DMS79 treated with DMSO at 0.1 percent for 48 hours (cell line): ENCODE results near the gene LEKR1.
"Not testable (repeated sequence)": the region's sequence is repeated elsewhere in the genome, so short reads cannot be mapped to it uniquely, and the experiment has no call there.

Experiments
- DNase-seq: peaks from one replicate; lab custom pipeline; 2025; lab: John Stamatoyannopoulos, UW

LEKR1 gene

GRCh38 chr3:156902916-156903315, 76.8 kb downstream of the LEKR1 start:
- no peak for DNase-seq

GRCh38 chr3:156906275-156906674, 80.1 kb downstream of the LEKR1 start:
- DNase-seq: no peak

GRCh38 chr3:156908398-156908797, 82.2 kb downstream of the LEKR1 start:
- no peak for DNase-seq

DNA sequence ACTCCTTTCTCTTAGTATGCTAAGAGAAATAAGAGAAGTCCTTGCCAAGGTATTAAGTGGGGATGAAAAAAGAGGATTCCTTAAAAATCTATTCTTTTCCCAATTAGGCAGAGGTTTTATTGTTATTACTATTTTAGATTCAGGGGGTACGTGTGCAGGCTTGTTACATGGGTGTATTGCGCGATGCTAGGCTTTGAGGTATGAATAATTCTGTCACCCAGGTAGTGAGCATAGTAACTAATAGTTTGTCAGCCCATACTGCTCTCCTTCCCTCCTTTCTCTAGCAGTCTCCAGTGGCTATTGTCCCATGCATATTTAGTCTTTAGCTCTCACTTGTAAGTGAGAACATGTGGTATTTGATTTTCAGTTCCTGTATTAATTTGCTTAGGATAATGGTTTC, 83.9 kb downstream of the LEKR1 start:
- DNase-seq: no peak

DNA sequence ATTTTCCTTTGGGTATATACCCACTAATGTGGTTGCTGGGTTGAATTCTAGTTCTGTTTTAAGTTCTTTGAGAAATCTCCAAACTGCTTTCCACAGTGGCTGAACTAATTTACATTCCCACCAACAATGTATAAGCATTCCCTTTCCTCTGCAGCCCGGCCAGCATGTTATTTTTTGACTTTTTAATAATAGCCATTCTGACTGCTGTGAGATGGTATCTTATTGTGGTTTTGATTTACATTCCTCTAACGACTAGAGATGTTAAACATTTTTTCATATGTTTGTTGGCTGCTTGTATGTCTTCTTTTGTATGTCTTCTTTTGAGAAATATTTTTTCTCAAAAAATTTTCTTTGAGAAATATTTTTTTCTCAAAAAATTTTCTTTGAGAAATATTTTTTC, 84.7 kb downstream of the LEKR1 start:
- DNase-seq: not testable (repeated sequence)

GRCh38 chr3:156914300-156914699, 88.1 kb downstream of the LEKR1 start:
- DNase-seq: not testable (repeated sequence)

GRCh38 chr3:156915372-156915771, 89.2 kb downstream of the LEKR1 start:
- no peak for DNase-seq

DNA sequence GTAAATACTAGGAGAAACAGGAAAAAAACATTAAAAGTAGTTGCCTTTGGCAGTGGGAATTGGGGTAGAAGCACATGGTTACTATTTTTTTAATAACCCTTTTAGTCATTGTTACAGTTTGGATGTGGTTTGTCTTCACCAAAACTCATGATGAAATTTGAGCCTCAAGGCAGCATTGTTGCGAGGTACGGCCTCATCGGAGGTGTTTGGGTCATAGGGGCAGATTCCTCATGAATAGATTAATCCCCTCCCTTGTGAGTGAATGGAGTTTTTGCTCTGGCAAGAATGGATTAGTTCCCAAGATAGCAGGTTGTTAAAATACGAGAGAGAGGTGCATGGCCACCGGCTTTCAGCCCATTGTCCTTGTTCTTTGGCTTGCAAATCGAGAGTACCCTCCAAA, 92.6 kb downstream of the LEKR1 start:
- no peak for DNase-seq

- no peak for DNase-seq
These were observed 93.7 kb downstream of the LEKR1 start for GRCh38 chr3:156919818-156920217.

GRCh38 chr3:156920399-156920798, 94.2 kb downstream of the LEKR1 start:
- DNase-seq: no peak

DNA sequence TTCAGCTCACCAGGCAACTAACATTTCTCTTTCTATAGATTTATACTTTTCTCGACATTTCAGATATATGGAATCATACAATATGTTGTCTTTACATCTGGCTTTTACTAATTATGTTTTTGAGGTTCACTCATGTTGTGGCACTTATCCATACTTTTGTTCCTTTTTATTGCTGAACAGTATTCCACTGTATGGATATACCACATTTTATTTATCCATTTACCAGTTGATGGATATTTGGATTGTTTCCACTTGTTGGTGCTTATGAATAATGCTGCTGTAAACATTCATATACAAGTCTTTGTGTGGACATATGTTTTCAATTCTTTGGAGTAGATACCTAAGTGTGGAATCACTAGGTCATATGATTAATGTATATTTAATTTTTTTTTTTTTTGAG, 97.2 kb downstream of the LEKR1 start:
- no peak for DNase-seq

DNA sequence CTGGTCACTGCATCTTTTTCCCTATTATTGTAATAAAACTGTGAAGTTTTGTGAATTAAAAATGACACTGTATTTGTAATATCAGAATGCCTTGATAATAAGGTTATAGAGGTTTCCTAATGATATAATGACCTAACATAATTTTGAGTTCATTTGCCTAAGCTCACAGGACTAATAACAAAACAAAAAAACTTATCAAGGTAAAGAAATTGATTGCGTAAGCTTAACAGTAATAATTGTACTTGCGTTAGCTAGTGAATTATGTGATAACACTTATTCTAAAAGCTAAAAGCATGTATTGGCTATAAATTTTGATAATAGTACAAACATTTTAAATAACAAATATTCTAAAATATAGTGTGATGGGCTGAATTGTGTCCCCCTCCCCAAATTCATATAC, 112.6 kb downstream of the LEKR1 start:
- DNase-seq: no peak

GRCh38 chr3:156939315-156939714, 113.2 kb downstream of the LEKR1 start:
- DNase-seq: no peak

- DNase-seq: no peak
These were observed 115.2 kb downstream of the LEKR1 start for GRCh38 chr3:156941311-156941710.

DNA sequence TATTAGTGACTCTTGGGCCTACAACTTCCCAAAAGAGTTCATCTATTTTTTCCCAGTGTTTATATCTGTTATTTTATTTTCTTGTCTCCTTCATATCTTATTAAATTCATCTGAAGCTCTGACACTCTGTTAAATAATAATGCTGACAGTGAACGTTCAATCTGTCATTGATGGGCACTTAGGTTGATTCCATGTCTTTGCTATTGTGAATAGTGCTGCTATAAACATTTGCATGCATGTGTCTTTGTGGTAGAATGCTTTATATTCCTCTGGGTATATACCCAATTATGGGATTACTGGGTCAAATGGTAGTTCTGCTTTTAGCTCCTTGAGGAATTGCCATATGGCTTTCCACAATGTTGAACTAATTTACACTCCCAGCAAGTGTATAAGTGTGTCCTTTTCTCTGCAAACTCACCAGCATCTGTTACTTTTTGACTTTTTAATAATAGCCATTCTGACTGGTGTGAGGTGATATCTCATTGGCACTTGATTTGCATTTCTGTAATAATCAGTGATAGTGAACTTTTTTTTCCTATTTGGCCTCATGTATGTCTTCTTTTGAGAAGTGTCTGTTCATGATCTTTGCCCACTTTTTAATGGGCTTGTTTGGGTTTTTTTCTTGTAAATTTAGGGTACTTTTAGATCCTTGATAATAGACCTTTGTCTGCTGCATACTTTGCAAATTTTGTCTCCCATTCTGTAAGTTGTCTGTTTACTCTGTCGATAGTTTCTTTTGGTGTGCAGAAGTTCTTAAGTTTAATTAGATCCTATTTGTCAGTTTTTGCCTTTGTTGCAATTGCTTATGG, 122.5 kb downstream of the LEKR1 start:
- no peak for DNase-seq

DNA sequence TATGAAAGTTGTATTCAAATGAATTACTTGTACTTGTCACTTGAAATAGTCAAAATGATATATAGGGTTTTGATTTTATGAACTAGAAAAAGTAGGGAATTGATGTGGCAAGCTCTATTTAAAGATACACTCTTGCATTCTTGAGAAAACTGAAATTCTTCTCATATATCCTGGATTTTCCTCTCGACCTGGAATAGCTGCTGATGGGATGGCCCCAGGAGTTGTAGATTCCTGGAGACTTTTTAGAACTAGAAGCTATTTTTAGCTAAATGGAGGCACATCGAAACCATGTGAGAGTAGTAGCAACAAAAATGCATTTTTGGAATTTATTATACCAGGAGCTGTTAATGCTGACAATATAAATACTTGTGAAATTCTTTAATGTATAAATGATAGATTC, 125.9 kb downstream of the LEKR1 start:
- DNase-seq: no peak

DNA sequence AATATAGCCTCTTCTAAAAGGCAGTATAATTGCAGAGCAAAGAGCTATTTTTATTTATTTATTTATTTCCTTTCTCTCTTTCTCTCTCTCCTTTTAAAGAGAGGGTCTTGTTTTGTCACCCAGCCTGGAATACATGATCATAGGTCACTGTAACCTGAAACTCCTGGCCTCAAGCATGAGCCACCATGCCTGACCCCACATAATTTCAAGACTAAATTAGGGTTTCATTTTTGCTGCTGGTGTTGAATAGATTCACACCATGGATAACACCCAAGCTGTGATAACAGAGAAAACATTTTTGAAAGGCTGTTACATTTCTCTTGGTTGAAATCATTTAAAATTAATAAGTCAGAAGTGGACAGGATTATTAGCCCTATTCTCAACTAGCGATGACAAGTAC, 131.6 kb downstream of the LEKR1 start:
- no peak for DNase-seq

DNA sequence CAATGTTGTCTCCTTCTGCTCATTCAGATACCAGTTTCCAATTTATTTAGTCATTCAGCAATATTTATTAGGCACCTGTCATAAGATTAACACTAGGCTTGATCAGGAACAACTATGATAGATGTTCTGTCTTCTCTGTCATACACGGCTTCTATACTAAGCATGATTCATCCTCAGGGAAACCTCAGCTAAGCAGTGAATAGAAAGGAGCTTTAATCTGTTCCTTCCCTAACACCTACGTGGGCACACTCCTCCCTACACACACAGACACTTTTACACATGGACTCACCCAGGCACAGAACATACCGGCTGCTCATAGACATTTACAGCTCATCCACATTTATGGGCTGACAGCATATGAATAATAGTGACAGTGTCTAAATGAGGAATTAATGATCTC, 136.9 kb downstream of the LEKR1 start:
- DNase-seq: no peak

GRCh38 chr3:156964577-156964976, 138.4 kb downstream of the LEKR1 start:
- no peak for DNase-seq

- DNase-seq: not testable (repeated sequence)
These were observed 140.2 kb downstream of the LEKR1 start for GRCh38 chr3:156966349-156966748.

DNA sequence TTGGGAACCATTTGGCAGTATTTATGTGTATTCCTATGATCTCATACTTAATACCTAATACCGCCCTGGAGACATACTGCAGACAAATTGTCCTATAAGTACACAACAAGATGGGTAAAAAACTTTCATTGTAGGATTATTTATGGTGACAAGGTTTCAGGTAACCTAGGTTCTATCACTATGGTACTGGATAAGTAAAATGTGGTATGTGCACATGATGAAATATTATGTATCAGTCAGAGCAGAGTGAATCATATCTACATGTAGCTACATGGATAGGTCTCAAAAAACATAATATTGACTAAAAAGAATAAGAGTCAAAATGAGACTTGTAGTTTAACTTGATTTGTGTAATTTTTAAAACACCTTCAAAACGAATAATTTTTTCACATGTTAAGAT, 147.8 kb downstream of the LEKR1 start:
- no peak for DNase-seq

GRCh38 chr3:156974931-156975330, 148.8 kb downstream of the LEKR1 start:
- no peak for DNase-seq

DNA sequence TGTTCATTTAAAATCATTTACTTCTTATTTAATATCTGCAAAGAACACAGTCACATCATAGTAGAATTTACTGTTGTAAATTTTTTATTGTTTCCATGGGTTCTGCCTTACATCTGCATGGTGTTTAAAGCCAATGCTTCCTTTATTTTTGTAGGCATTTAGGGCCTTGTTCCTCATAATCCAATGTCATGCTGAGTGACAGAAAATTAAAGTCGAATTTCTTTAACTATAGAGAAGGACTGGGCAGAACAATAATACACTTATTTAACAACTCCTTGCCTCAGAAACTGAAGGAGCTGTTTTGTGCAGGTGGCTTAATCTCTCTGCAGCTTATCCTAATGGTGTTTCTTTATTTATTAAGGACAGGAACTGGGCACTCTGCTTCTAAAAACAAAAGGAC, 149.6 kb downstream of the LEKR1 start:
- no peak for DNase-seq

DNA sequence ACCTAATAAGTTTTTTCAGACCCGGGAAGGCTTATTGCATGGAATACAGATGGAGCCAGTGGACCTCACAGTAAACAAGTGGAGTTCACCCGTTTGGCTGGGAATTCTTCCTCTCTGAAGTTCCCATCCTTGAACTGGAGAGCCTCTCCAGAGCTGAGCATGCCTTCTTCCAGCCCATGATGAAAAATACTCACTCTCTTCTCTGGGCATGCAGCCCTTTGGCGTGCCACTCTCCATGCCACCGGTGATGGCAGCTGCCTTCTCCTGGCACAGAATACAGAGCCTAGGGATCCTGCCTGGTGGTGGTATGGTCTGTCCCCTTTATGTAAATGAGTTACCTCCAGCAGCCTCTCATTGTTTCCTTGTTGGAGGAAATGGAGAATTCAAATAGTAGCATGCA, 150.8 kb downstream of the LEKR1 start:
- DNase-seq: no peak
